ENCODE measurements around the gene MTFP1. TPM values are rescaled to one million over a fixed set of nuclear protein-coding genes. Genes with fewer than 3 reads are reported as not detected.
A peak's percentile ranks its signal among the peaks of the same experiment; 100 is the strongest.

Gene MTFP1
- total and polyA plus RNA-seq, 9 of the 15 experiments (the other 6 are each of a cell fraction or from before 2014, with no cell fraction given): 10.7 to 52.0 (median 30.1) TPM

DNA sequence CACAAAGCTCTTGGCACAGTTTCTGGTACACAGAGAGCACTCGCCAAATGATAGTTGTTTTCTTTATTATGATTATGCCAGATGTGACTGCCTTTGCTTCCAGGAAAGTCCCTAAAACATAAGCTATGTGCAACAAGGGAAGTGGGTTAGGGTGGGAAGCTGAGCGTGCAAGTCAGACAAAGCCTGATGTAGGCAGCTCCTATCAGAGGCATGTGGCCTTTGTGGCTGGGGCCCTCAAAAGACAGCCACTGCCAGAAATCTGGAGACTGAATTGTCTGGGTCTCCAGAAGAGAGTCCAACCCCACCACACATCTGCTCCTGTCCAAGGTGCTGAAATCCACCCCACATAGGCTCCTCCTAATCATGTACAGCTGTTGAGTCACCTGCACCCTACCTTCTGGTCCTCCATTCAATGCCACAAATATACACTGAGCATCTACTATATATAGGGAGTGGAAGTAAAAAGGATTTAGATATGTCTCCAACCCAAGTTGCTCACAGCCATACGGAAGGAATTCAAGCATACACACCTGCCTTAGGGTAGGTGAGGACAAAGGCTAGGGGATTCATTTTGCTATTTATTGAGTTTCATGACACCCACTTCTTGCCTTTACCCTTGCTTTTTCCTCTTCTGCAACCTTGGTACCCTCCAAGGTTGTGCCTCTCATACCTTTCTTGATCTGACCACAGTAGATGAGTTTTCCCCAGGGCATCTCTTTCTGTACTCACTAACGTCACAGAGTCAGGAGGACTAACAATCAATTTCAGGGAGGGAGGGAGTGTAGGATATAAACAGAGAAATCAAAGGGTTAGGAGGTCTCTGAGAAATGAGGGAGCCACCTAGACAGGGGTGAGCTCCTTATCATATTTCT lies 33.8 kb downstream of the MTFP1 start (continued):
- TF ChIP-seq, protein P1, sequence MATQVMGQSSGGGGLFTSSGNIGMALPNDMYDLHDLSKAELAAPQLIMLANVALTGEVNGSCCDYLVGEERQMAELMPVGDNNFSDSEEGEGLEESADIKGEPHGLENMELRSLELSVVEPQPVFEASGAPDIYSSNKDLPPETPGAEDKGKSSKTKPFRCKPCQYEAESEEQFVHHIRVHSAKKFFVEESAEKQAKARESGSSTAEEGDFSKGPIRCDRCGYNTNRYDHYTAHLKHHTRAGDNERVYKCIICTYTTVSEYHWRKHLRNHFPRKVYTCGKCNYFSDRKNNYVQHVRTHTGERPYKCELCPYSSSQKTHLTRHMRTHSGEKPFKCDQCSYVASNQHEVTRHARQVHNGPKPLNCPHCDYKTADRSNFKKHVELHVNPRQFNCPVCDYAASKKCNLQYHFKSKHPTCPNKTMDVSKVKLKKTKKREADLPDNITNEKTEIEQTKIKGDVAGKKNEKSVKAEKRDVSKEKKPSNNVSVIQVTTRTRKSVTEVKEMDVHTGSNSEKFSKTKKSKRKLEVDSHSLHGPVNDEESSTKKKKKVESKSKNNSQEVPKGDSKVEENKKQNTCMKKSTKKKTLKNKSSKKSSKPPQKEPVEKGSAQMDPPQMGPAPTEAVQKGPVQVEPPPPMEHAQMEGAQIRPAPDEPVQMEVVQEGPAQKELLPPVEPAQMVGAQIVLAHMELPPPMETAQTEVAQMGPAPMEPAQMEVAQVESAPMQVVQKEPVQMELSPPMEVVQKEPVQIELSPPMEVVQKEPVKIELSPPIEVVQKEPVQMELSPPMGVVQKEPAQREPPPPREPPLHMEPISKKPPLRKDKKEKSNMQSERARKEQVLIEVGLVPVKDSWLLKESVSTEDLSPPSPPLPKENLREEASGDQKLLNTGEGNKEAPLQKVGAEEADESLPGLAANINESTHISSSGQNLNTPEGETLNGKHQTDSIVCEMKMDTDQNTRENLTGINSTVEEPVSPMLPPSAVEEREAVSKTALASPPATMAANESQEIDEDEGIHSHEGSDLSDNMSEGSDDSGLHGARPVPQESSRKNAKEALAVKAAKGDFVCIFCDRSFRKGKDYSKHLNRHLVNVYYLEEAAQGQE (IDR thresholded peaks at IDR 0.05; ENCODE audit: borderline replicate concordance): peak; percentile 98
- TF ChIP-seq, protein P1 (CRISPR knock-in tag; IDR thresholded peaks at IDR 0.05; ENCODE audit: low read depth): peak; percentile 90
- TF ChIP-seq, protein P2, sequence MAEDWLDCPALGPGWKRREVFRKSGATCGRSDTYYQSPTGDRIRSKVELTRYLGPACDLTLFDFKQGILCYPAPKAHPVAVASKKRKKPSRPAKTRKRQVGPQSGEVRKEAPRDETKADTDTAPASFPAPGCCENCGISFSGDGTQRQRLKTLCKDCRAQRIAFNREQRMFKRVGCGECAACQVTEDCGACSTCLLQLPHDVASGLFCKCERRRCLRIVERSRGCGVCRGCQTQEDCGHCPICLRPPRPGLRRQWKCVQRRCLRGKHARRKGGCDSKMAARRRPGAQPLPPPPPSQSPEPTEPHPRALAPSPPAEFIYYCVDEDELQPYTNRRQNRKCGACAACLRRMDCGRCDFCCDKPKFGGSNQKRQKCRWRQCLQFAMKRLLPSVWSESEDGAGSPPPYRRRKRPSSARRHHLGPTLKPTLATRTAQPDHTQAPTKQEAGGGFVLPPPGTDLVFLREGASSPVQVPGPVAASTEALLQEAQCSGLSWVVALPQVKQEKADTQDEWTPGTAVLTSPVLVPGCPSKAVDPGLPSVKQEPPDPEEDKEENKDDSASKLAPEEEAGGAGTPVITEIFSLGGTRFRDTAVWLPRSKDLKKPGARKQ (CRISPR knock-in tag; IDR thresholded peaks at IDR 0.05): no peak
- TF ChIP-seq, protein P3, sequence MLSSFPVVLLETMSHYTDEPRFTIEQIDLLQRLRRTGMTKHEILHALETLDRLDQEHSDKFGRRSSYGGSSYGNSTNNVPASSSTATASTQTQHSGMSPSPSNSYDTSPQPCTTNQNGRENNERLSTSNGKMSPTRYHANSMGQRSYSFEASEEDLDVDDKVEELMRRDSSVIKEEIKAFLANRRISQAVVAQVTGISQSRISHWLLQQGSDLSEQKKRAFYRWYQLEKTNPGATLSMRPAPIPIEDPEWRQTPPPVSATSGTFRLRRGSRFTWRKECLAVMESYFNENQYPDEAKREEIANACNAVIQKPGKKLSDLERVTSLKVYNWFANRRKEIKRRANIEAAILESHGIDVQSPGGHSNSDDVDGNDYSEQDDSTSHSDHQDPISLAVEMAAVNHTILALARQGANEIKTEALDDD (IDR thresholded peaks at IDR 0.05): no peak
- no peak for TF ChIP-seq KLF16 (IDR thresholded peaks at IDR 0.05)
- no peak for TF ChIP-seq SRSF9 (IDR thresholded peaks at IDR 0.05; ENCODE audit: borderline replicate concordance, low read depth, low read length)
- TF ChIP-seq EHMT2 (IDR thresholded peaks at IDR 0.05): peak; percentile 97
